ENCODE results near the gene CBY3. TPM values are rescaled to one million over a fixed set of nuclear protein-coding genes. Genes with fewer than 3 reads are reported as not detected.
A peak's percentile ranks its signal among the peaks of the same experiment; 100 is the strongest.
"Not testable (repeated sequence)": the region's sequence is repeated elsewhere in the genome, so short reads cannot be mapped to it uniquely, and the experiment has no call there.

CBY3 gene
- total and polyA plus RNA-seq, 2 donors, result 0.07 to 0.19 TPM

DNA sequence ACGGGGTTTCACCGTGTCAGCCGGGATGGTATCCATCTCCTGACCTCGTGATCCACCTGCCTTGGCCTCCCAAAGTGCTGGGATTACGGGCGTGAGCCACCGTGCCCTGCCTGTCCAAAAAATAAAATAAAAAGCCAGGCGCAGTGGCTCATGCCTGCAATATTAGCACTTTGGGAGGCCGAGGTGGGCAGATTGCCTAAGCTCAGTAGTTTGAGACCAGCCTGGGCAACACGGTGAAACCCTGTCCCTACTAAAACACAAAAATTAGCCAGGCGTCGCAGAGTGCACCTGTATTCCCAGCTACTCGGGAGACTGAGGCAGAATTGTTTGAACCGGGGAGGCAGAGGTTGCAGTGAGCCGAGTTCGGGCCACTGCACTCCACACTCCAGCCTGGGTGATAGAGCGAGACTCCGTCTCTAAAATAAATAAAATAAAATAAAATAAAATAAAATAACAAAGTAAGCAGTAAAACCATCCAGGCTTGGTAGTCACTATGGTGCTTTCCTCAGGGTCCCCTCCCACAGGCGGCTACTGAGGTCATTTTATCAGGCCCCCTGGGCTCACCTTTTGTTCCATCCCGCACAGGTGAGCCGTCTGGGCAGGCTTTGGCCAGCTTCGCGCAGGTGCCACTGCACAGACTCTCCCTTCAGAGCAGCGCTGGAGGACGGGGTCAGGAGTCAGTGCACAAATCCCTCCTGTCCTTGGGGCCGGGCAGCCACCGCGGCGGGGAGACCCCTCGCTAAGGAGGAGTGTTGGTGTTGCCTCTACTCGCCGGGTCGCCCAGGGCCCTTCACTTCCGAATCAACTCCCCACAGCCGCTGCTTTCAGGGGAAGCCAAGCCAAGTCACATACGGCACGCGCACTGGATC is 47.1 kb downstream of the CBY3 start:
- H3K27me3 ChIP-seq (ENCODE audit: control insufficient read depth in 2 of 2, insufficient read depth in 1 of 2, low read length in 1 of 2); H3K9me3 ChIP-seq (ENCODE audit: control insufficient read depth in 2 of 2, insufficient read depth in 1 of 2, low read length in 1 of 2); H3K4me1 ChIP-seq (ENCODE audit: control insufficient read depth in 2 of 2, insufficient read depth in 2 of 2, low read length in 2 of 2); H3K36me3 ChIP-seq (ENCODE audit: control insufficient read depth in 2 of 2, insufficient read depth in 2 of 2, low read length in 1 of 2); H3K27ac ChIP-seq (ENCODE audit: low read depth in 1 of 2, low read length in 1 of 2); DNase-seq (ENCODE audit: low read depth in 6 of 9, low spot score in 9 of 9): not testable (repeated sequence)
- peak overlapping the region in 1 of 2 donors; percentile 23 for H3K4me3 ChIP-seq (ENCODE audit: low read length in 2 of 2)
- 86% methylated on average over 19 of the region's 38 CpGs for WGBS

Other genes with a start within 250 kb of the CBY3 start
- 31.5 TPM for gene RUFY1, start 130.5 kb downstream of the CBY3 start, total RNA-seq
- 40.9 TPM for gene RUFY1, start 130.5 kb downstream of the CBY3 start, polyA plus RNA-seq
- gene HNRNPH1, start 57.4 kb downstream of the CBY3 start, total RNA-seq, result 612 TPM
- gene HNRNPH1, start 57.4 kb downstream of the CBY3 start, polyA plus RNA-seq, result 582 TPM
- gene CANX, start 17.9 kb upstream of the CBY3 start, total RNA-seq, result 173 TPM
- 86.1 TPM for gene CANX, start 17.9 kb upstream of the CBY3 start, polyA plus RNA-seq
- gene MAML1, start 51.8 kb upstream of the CBY3 start, total RNA-seq, result 10.5 TPM
- 13.3 TPM for gene MAML1, start 51.8 kb upstream of the CBY3 start, polyA plus RNA-seq
- 2.7 TPM for gene LTC4S, start 113.0 kb upstream of the CBY3 start, total RNA-seq
- gene LTC4S, start 113.0 kb upstream of the CBY3 start, polyA plus RNA-seq, result 2.8 TPM
- gene MGAT4B, start 125.8 kb upstream of the CBY3 start, total RNA-seq, result 23.6 TPM
- gene MGAT4B, start 125.8 kb upstream of the CBY3 start, polyA plus RNA-seq, result 56.7 TPM
- gene SQSTM1, start 139.9 kb upstream of the CBY3 start, total RNA-seq, result 97.9 TPM
- gene SQSTM1, start 139.9 kb upstream of the CBY3 start, polyA plus RNA-seq, result 253 TPM
- gene MRNIP, start 177.8 kb upstream of the CBY3 start, total RNA-seq, result 10.2 TPM
- gene MRNIP, start 177.8 kb upstream of the CBY3 start, polyA plus RNA-seq, result 43.9 TPM
- gene TBC1D9B, start 226.9 kb upstream of the CBY3 start, total RNA-seq, result 13.9 TPM
- gene TBC1D9B, start 226.9 kb upstream of the CBY3 start, polyA plus RNA-seq, result 69.4 TPM

Data from thymus (tissue), 11 donors.